GM19328 (cell line): ENCODE data around the gene TRNP1.
"Not testable (repeated sequence)": the region's sequence is repeated elsewhere in the genome, so short reads cannot be mapped to it uniquely, and the experiment has no call there.

ENCODE experiments used
- ATAC-seq: cut with Tn5 transposase; IDR thresholded peaks from one replicate; pipeline ENCODE4 v1.9.1; 2021; ENCODE audit warnings: mild to moderate bottlenecking, moderate library complexity; ENCODE audit not compliant: unreplicated experiment

The TRNP1 gene

GRCh38 chr1:26993237-26994019 lies at the start of gene TRNP1:
Gene TRNP1, plus strand, starts transcription at chr1:26993692. Its CDS starts 95 bp downstream, at chr1:26993787.
- ATAC-seq: no peak

- ATAC-seq: no peak
Measured at GRCh38 chr1:26945138-26945537, 48.4 kb upstream of the TRNP1 start.

GRCh38 chr1:26945728-26946127 lies 47.8 kb upstream of the TRNP1 start:
- no peak for ATAC-seq

- ATAC-seq: no peak
Measured at GRCh38 chr1:26946270-26946669, 47.2 kb upstream of the TRNP1 start.

GRCh38 chr1:26948725-26949057 lies 44.8 kb upstream of the TRNP1 start:
- ATAC-seq: not testable (repeated sequence)

- no peak for ATAC-seq
Measured at GRCh38 chr1:26949266-26949925, 44.1 kb upstream of the TRNP1 start.

- no peak for ATAC-seq
Measured at GRCh38 chr1:26949926-26950319, 43.6 kb upstream of the TRNP1 start.

GRCh38 chr1:26950602-26951001 lies 42.9 kb upstream of the TRNP1 start:
- no peak for ATAC-seq

GRCh38 chr1:26951216-26951615 lies 42.3 kb upstream of the TRNP1 start:
- ATAC-seq: no peak

- no peak for ATAC-seq
Measured at GRCh38 chr1:26951821-26952497, 41.5 kb upstream of the TRNP1 start.

- no peak for ATAC-seq
Measured at GRCh38 chr1:26953374-26953773, 40.1 kb upstream of the TRNP1 start.

GRCh38 chr1:26956321-26956720 lies 37.2 kb upstream of the TRNP1 start:
- no peak for ATAC-seq

GRCh38 chr1:26957306-26957705 lies 36.2 kb upstream of the TRNP1 start:
- no peak for ATAC-seq

GRCh38 chr1:26959270-26959669 lies 34.2 kb upstream of the TRNP1 start:
- ATAC-seq: no peak

GRCh38 chr1:26959722-26960624 lies 33.5 kb upstream of the TRNP1 start, which contains the start of gene KDF1:
Gene KDF1, minus strand, starts transcription at chr1:26960468. Its CDS starts 8,088 bp downstream, at chr1:26952380.
- ATAC-seq: no peak

- no peak for ATAC-seq
Measured at GRCh38 chr1:26960625-26960966, 32.9 kb upstream of the TRNP1 start.

- no peak for ATAC-seq
Measured at GRCh38 chr1:26961826-26962225, 31.7 kb upstream of the TRNP1 start.

GRCh38 chr1:26965213-26965612 lies 28.3 kb upstream of the TRNP1 start:
- ATAC-seq: no peak

- no peak for ATAC-seq
Measured at GRCh38 chr1:26965628-26966027, 27.9 kb upstream of the TRNP1 start.

- ATAC-seq: no peak
Measured at GRCh38 chr1:26970810-26971209, 22.7 kb upstream of the TRNP1 start.

GRCh38 chr1:26971590-26971989 lies 21.9 kb upstream of the TRNP1 start:
- ATAC-seq: no peak
